Measurements from ENCODE around the gene SYT2. TPM values are rescaled to one million over a fixed set of nuclear protein-coding genes. Genes with fewer than 3 reads are reported as not detected.

SYT2 gene
- total RNA-seq: not detected

DNA sequence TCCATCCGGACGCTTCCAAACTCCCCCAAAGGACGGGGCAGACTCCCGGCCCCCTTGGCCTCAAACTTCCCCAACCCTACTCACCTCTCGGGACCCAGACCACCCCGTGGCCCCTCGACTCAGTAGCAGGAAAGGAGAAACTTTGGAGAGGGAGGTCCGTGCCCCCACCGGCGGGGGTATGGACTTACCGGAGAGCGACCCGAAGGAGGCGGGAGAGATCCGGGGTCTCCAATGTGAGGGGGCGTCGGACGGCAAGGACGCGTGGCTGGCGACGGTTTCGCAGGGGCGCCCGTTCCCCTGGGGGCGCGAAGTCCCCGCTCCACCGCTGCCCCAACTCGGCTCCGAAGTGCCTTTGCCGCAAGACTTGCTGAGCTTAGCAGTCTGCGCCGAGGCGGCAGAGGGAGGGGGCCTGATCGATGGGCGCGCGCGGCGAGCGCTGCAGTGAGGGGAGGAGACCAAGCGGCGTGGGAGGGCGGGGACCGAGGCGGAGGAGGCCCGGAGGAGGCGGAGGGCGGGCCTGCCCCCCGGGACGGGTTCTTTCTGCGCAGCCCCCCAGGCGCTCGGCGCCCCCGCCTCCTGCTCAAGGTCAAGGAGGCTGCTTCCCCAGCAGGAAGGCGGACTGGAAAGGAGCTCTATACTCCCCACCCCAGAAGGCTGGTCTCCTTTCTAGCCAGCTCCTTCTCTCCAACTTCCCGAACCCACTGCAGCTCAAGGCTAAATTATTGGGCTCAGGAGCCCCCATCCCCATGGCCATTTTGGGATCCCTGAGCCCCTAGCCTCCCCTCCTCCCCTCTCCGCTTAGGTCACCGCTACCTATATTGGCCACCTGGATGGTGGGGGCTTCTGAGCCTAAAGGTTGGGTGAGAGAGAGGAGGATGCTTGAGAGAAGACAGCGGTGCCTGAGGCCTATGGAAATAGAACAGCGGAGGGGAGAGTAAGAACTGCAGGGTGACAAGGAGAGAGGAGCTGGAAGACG lies at the start of gene SYT2:
Gene SYT2, minus strand, starts transcription at position 385 of the 976 bp plus-strand sequence. CDS start 104,682 bp downstream, outside the sequence.

Other genes with a start within 250 kb of the SYT2 start
- gene KDM5B, start 98.0 kb upstream of the SYT2 start, total RNA-seq: 10 to 100 TPM; 55.2 to 66.6 TPM
- gene PCAT6, start 100.5 kb upstream of the SYT2 start, total RNA-seq: 1 to 10 TPM in 1 of 2 experiments, under 1 TPM in 1; 0.79 to 1.8 TPM
- 10 to 100 TPM; 13.7 to 14.5 TPM for gene RABIF, start 178.7 kb upstream of the SYT2 start, total RNA-seq
- 10 to 100 TPM; 22.6 to 26.2 TPM for gene KLHL12, start 216.8 kb upstream of the SYT2 start, total RNA-seq
- gene ADIPOR1, start 247.9 kb upstream of the SYT2 start, total RNA-seq: 10 to 100 TPM; 50.6 to 57.0 TPM